B cell (primary cell): ENCODE data around the gene PIK3R1. TPM values are rescaled to one million over a fixed set of nuclear protein-coding genes. Genes with fewer than 3 reads are reported as not detected.
A peak's percentile ranks its signal among the peaks of the same experiment; 100 is the strongest.

Source experiments
- ATAC-seq: fragments of 200-7000 bp; cut with Tn5 transposase; one replicate; pipeline ENCODE4 v1.10.0; 2021; ENCODE audit warnings: low read depth, mild to moderate bottlenecking, moderate number of reproducible peaks, moderate library complexity
- CTCF ChIA-PET: fragments of 350-600 bp; sonication (Branson Sonifier 250); formaldehyde crosslinking; loops from one replicate; lab custom pipeline; 2021; ENCODE audit warnings: antibody characterized with exemption, inconsistent platforms; lab: Charles Lee
- POLR2A ChIA-PET: fragments of 350-600 bp; sonication (Branson Sonifier 250); formaldehyde crosslinking; loops from one replicate; lab custom pipeline; 2021; ENCODE audit warnings: antibody characterized with exemption; lab: Charles Lee
- DNase-seq: peaks from one replicate; pipeline ENCODE4 v3.0.0; 2013
- H2AFZ ChIP-seq: 2 replicates; pipeline ENCODE4 v1.6.1; 2012; ENCODE audit warnings: mild to moderate bottlenecking, low read depth, low read length; ENCODE audit not compliant: insufficient read depth, poor library complexity, severe bottlenecking
- H3K27ac ChIP-seq, 2 donors: 1 replicate in 1 of 2; 2 replicates in 1 of 2; pipeline ENCODE4 v1.5.1; 2012 to 2013; ENCODE audit warnings: low read length in 2 of 2, mild to moderate bottlenecking in 2 of 2, moderate library complexity in 1 of 2
- H3K27me3 ChIP-seq, 4 experiments: fragments of 200-600 bp in 1 of 4; sonication (generic) in 1 of 4; replicated peaks in 1 of 4; 1 replicate in 2 of 4; 2 replicates in 2 of 4; pipeline versions ENCODE4 v1.6.1 to v1.7.0; 2013 to 2016; ENCODE audit warnings: low read length in 3 of 4, mild to moderate bottlenecking in 2 of 4, mixed read lengths in 1 of 4, moderate library complexity in 1 of 4; ENCODE audit not compliant: insufficient read depth in 4 of 4, control insufficient read depth in 3 of 4; ENCODE audit errors: control extremely low read depth in 1 of 4
- H3K36me3 ChIP-seq, 2 experiments: replicated peaks in 1 of 2; 1 replicate in 1 of 2; 2 replicates in 1 of 2; pipeline versions ENCODE4 v1.6.1 to v1.7.1; 2013; ENCODE audit warnings: low read length in 1 of 2; ENCODE audit not compliant: insufficient read depth in 2 of 2, control insufficient read depth in 1 of 2; ENCODE audit errors: control extremely low read depth in 1 of 2, extremely low read depth in 1 of 2
- H3K4me1 ChIP-seq, 2 donors: fragments of 200-600 bp in 1 of 2; sonication (generic) in 1 of 2; 1 replicate in 1 of 2; 2 replicates in 1 of 2; pipeline versions ENCODE4 v1.5.1 to v1.6.1; 2013 to 2017; ENCODE audit warnings: low read length in 2 of 2; ENCODE audit not compliant: control insufficient read depth in 2 of 2, insufficient read depth in 2 of 2
- H3K4me2 ChIP-seq: replicated peaks from 2 replicates; pipeline ENCODE3; 2012; ENCODE audit warnings: mild to moderate bottlenecking, low read depth, low read length; ENCODE audit not compliant: poor library complexity, severe bottlenecking
- H3K4me3 ChIP-seq, 5 experiments: fragments of 200-600 bp in 1 of 5; sonication (generic) in 1 of 5; 1 replicate in 3 of 5; 2 replicates in 2 of 5; pipeline versions ENCODE4 v1.5.1 to v1.7.0; 2011 to 2016; ENCODE audit warnings: low read length in 4 of 5, mild to moderate bottlenecking in 4 of 5, low read depth in 2 of 5, control low read depth in 1 of 5, moderate library complexity in 1 of 5; ENCODE audit not compliant: insufficient read depth in 1 of 5; ENCODE audit errors: control extremely low read depth in 1 of 5, extremely low read depth in 1 of 5
- H3K79me2 ChIP-seq: fragments of 200-600 bp; sonication (generic); one replicate; pipeline ENCODE4 v1.6.0; 2016; ENCODE audit warnings: low read length; ENCODE audit not compliant: control insufficient read depth, insufficient read depth
- H3K9ac ChIP-seq: fragments of 200-600 bp; sonication (generic); 2 replicates; pipeline ENCODE4 v1.6.1; 2017; ENCODE audit warnings: mild to moderate bottlenecking, low read length, moderate library complexity
- H3K9me3 ChIP-seq, 3 donors: one replicate each; pipeline versions ENCODE4 v1.6.1 to v1.7.1; 2013; ENCODE audit warnings: low read length in 2 of 3; ENCODE audit not compliant: control insufficient read depth in 2 of 3, insufficient read depth in 1 of 3; ENCODE audit errors: control extremely low read depth in 1 of 3
- H4K20me1 ChIP-seq: 2 replicates; pipeline ENCODE4 v1.6.0; 2012; ENCODE audit warnings: mild to moderate bottlenecking, low read length; ENCODE audit not compliant: insufficient read depth, control insufficient read depth, poor library complexity, severe bottlenecking
- H3K27ac Mint-ChIP-seq: one replicate; pipeline ENCODE4 v1.8.0; 2021; ENCODE audit warnings: mixed read lengths
- H3K27me3 Mint-ChIP-seq: one replicate; pipeline ENCODE4 v1.8.0; 2021; ENCODE audit warnings: mixed read lengths
- H3K4me1 Mint-ChIP-seq: one replicate; pipeline ENCODE4 v1.8.0; 2021; ENCODE audit warnings: mixed read lengths
- H3K4me3 Mint-ChIP-seq: one replicate; pipeline ENCODE4 v1.8.0; 2021; ENCODE audit warnings: mixed read lengths
- H3K9me3 Mint-ChIP-seq: one replicate; pipeline ENCODE4 v1.8.0; 2022; ENCODE audit warnings: mixed read lengths; ENCODE audit not compliant: insufficient read depth
- CTCF ChIP-seq: fragments of 200-600 bp; IDR thresholded peaks from one replicate; pipeline ENCODE4 v1.8.0; 2022; ENCODE audit warnings: antibody characterized with exemption, mild to moderate bottlenecking
- EZH2 ChIP-seq: IDR thresholded peaks from 2 replicates; pipeline ENCODE4 v1.6.1; 2012; ENCODE audit warnings: borderline replicate concordance, low read depth, mild to moderate bottlenecking, moderate library complexity, low read length; ENCODE audit not compliant: insufficient read depth, poor library complexity, severe bottlenecking
- WGBS: methylation state at CpG from one replicate; pipeline ENCODE4 v1.1.5; 2013; ENCODE audit warnings: missing lambda C conversion rate; ENCODE audit not compliant: insufficient coverage; 5-methylcytosine and 5-hydroxymethylcytosine counted together
- intact Hi-C: fragments of 100-400 bp; cut with micrococcal nuclease; formaldehyde crosslinking; loops from one replicate; pipeline ENCODE4 v1.10.0; 2022
- polyA plus RNA-seq: library from polyadenylated mRNA; depleted of rRNA; stranded (reverse); fragments of >200 nt; gene quantifications from 2 replicates; pipeline ENCODE4 v1.2.3, GENCODE V29; 2012
- total RNA-seq, 2 donors: library from RNA; stranded (reverse); fragments of 120-200 nt in 1 of 2; gene quantifications; 1 replicate in 1 of 2; 2 replicates in 1 of 2; pipeline versions ENCODE4 v1.2.3 to v1.2.4, GENCODE V29; 2013 to 2022

Gene PIK3R1
- total and polyA plus RNA-seq, 2 donors (not counting 1 experiment from before 2014, with no cell fraction given): 5.6 to 63.8 TPM

GRCh38 chr5:68246802-68247201 is 31.2 kb downstream of the PIK3R1 start:
- Mint-ChIP-seq H3K9me3 (no peaks in the 10 kb centered on the region), H3K4me1 (peaks cover 70% of the 10 kb centered on the region), H3K4me3 (no peak overlapping the region), H3K27me3 (no peaks in the 10 kb centered on the region), H3K27ac (no peak overlapping the region)
- H3K36me3 ChIP-seq: peaks cover 0 to 2% of the 10 kb centered on the region in 2 experiments
- H3K4me1 ChIP-seq: peaks cover 35 to 37% of the 10 kb centered on the region in 2 donors
- intact Hi-C loops: loop anchor here (10.0 kb wide), 1 partner anchor 52 kb away; no protein-coding TSS in a partner anchor
- peaks cover 94% of the 10 kb centered on the region for H3K79me2 ChIP-seq
- no peak overlapping the region for H3K9ac ChIP-seq
- H4K20me1 ChIP-seq: peaks cover 30% of the 10 kb centered on the region
- no peaks in the 10 kb centered on the region for H3K9me3 ChIP-seq
- no peak overlapping the region for H3K4me2 ChIP-seq
- no peak overlapping the region for H3K27ac ChIP-seq
- TF ChIP-seq EZH2 (no peak), CTCF (peak; percentile 57)
- no peak overlapping the region for H3K4me3 ChIP-seq
- DNase-seq: peak; percentile 30
- no peaks in the 10 kb centered on the region for H3K27me3 ChIP-seq
- ChIA-PET POLR2A (no interaction called here), CTCF (interaction anchor here (0.7 to 2.3 kb wide), 13 partner anchors 8 to 1002 kb away, joined by 3 to 13 read pairs (median 4); partner anchors contain the start of gene PIK3R1)
- 81% methylated on average over 3 of the region's 3 CpGs for WGBS
- no peak for ATAC-seq
- H2AFZ ChIP-seq: no peak overlapping the region

- Histone ChIP-seq H3K79me2 (peaks cover 94% of the 10 kb centered on the region), H3K36me3 (no peaks in the 10 kb centered on the region), H2AFZ (no peak overlapping the region), H4K20me1 (peaks cover 38% of the 10 kb centered on the region), H3K4me1 (peaks cover 35 to 37% of the 10 kb centered on the region in 2 donors), H3K27me3 (no peaks in the 10 kb centered on the region), H3K27ac (no peak overlapping the region), H3K4me3 (no peak overlapping the region), H3K9ac (no peak overlapping the region), H3K9me3 (no peaks in the 10 kb centered on the region), H3K4me2 (no peak overlapping the region)
- ATAC-seq: no peak
- intact Hi-C loops: loop anchor here (10.0 kb wide), 1 partner anchor 53 kb away; no protein-coding TSS in a partner anchor
- Mint-ChIP-seq H3K4me3 (no peak overlapping the region), H3K27me3 (no peaks in the 10 kb centered on the region), H3K9me3 (no peaks in the 10 kb centered on the region), H3K4me1 (peaks cover 67% of the 10 kb centered on the region), H3K27ac (no peak overlapping the region)
- ChIA-PET POLR2A (no interaction called here), CTCF (interaction anchor here (1.3 to 2.3 kb wide), 2 partner anchors 9 to 18 kb away, joined by 4 to 7 read pairs; no protein-coding TSS in a partner anchor)
- TF ChIP-seq CTCF: no peak
- no peak for TF ChIP-seq EZH2
- no peak for DNase-seq
- 80% methylated on average over 2 of the region's 3 CpGs for WGBS
Observed at GRCh38 chr5:68247627-68248026, 32.1 kb downstream of the PIK3R1 start.
